Esophagus squamous epithelium (tissue), 4 donors: ENCODE measurements around the gene ESR1.

Experiments
- CTCF ChIP-seq, 6 experiments: fragments of 450-650 bp in 4 of 6; fragments of 200-600 bp in 2 of 6; sonication (generic) in 2 of 6; IDR thresholded peaks; one replicate each; pipeline ENCODE4 v1.5.1; 2016 to 2019; ENCODE audit warnings: antibody characterized with exemption in 6 of 6, mild to moderate bottlenecking in 4 of 6, moderate library complexity in 4 of 6
- POLR2A ChIP-seq, 4 donors: fragments of 450-650 bp; IDR thresholded peaks; one replicate each; pipeline ENCODE4 v1.6.1; 2017; ENCODE audit warnings: antibody characterized with exemption in 4 of 4, mild to moderate bottlenecking in 4 of 4, moderate library complexity in 3 of 4

DNA sequence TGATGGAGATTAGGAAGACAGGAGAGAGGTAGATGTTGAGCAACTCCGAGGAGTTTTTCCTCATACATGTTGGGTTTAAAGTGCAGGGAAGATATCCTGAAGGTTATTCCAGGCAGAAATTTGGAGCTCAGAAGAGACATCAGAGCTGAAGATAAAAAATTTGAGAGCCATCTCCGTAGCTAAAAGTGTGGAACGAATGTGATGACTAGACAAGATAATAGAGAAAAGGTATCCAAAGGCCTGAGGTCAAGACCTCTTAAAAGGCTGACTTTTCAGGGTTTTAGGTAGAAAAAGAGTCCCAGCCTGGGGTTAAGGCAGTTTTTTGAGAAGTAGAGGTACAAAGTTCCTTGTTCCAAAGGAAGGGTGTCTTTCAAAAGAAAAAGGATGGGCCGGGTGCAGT is 214.8 kb downstream of the ESR1 start:
- no peak for TF ChIP-seq CTCF (IDR thresholded peaks at IDR 0.05)
- no peak for TF ChIP-seq POLR2A (IDR thresholded peaks at IDR 0.05)
